HG02943 (cell line): ENCODE results near the gene DMD.
"Not testable (repeated sequence)": the region's sequence is repeated elsewhere in the genome, so short reads cannot be mapped to it uniquely, and the experiment has no call there.

Source experiments
- ATAC-seq: cut with Tn5 transposase; IDR thresholded peaks from one replicate; pipeline ENCODE4 v1.9.1; 2021; ENCODE audit warnings: mild to moderate bottlenecking, low read depth, moderate library complexity; ENCODE audit not compliant: unreplicated experiment

The DMD gene

GRCh38 chrX:33160273-33160672 lies 51.1 kb downstream of the DMD start:
- ATAC-seq, result no peak

- ATAC-seq, result no peak
Measured at GRCh38 chrX:33156152-33156726, 55.1 kb downstream of the DMD start.

- no peak for ATAC-seq
Measured at GRCh38 chrX:33149580-33149979, 61.8 kb downstream of the DMD start.

GRCh38 chrX:33149085-33149484 lies 62.3 kb downstream of the DMD start:
- no peak for ATAC-seq

- ATAC-seq, result no peak
Measured at GRCh38 chrX:33142331-33142730, 69.0 kb downstream of the DMD start.

- ATAC-seq, result no peak
Measured at GRCh38 chrX:33138677-33139249, 72.6 kb downstream of the DMD start.

- ATAC-seq, result no peak
Measured at GRCh38 chrX:33134164-33134563, 77.2 kb downstream of the DMD start.

GRCh38 chrX:33133320-33133719 lies 78.0 kb downstream of the DMD start:
- ATAC-seq, result no peak

GRCh38 chrX:33132569-33132968 lies 78.8 kb downstream of the DMD start:
- no peak for ATAC-seq

GRCh38 chrX:33129607-33130006 lies 81.7 kb downstream of the DMD start:
- ATAC-seq, result no peak

GRCh38 chrX:33128048-33128805 lies 83.1 kb downstream of the DMD start:
- no peak for ATAC-seq

GRCh38 chrX:33126469-33126868 lies 84.9 kb downstream of the DMD start:
- ATAC-seq, result no peak

- no peak for ATAC-seq
Measured at GRCh38 chrX:33109858-33110257, 101.5 kb downstream of the DMD start.

GRCh38 chrX:33106737-33107136 lies 104.6 kb downstream of the DMD start:
- no peak for ATAC-seq

- ATAC-seq, result no peak
Measured at GRCh38 chrX:33095079-33095478, 116.3 kb downstream of the DMD start.

- no peak for ATAC-seq
Measured at GRCh38 chrX:33087411-33087810, 123.9 kb downstream of the DMD start.

- ATAC-seq, result no peak
Measured at GRCh38 chrX:33086886-33087285, 124.5 kb downstream of the DMD start.

GRCh38 chrX:33082371-33082770 lies 129.0 kb downstream of the DMD start:
- ATAC-seq, result no peak

- no peak for ATAC-seq
Measured at GRCh38 chrX:33078273-33078672, 133.1 kb downstream of the DMD start.

- ATAC-seq, result not testable (repeated sequence)
Measured at GRCh38 chrX:33073660-33074059, 137.7 kb downstream of the DMD start.

- no peak for ATAC-seq
Measured at GRCh38 chrX:33065415-33065814, 145.9 kb downstream of the DMD start.

- ATAC-seq, result no peak
Measured at GRCh38 chrX:33062041-33062440, 149.3 kb downstream of the DMD start.
